Liver (tissue), 9 donors: ENCODE measurements around the gene COL7A1. TPM values are rescaled to one million over a fixed set of nuclear protein-coding genes. Genes with fewer than 3 reads are reported as not detected.

ENCODE experiments used
- DNase-seq: peaks from one replicate; pipeline ENCODE4 v3.0.0-alpha.2; 2017; ENCODE audit warnings: low spot score
- H3K27ac ChIP-seq, 2 donors: one replicate each; pipeline ENCODE4 v1.7.0; 2013; ENCODE audit warnings: inconsistent platforms in 2 of 2, low read length in 2 of 2, control low read depth in 1 of 2, low read depth in 1 of 2, mild to moderate bottlenecking in 1 of 2
- H3K27me3 ChIP-seq, 4 donors: one replicate each; pipeline versions ENCODE4 v1.6.1 to v1.7.0; 2013; ENCODE audit warnings: low read length in 3 of 4, inconsistent platforms in 1 of 4, mild to moderate bottlenecking in 1 of 4, moderate library complexity in 1 of 4; ENCODE audit not compliant: control insufficient read depth in 4 of 4, insufficient read depth in 4 of 4
- H3K36me3 ChIP-seq, 4 donors: one replicate each; pipeline versions ENCODE4 v1.6.1 to v1.7.0; 2013; ENCODE audit warnings: low read length in 3 of 4, mild to moderate bottlenecking in 3 of 4, low read depth in 1 of 4, moderate library complexity in 1 of 4; ENCODE audit not compliant: control insufficient read depth in 4 of 4, insufficient read depth in 3 of 4
- H3K4me1 ChIP-seq, 4 donors: one replicate each; pipeline versions ENCODE4 v1.6.1 to v1.7.0; 2013; ENCODE audit warnings: low read length in 3 of 4, mild to moderate bottlenecking in 3 of 4, moderate library complexity in 1 of 4; ENCODE audit not compliant: control insufficient read depth in 4 of 4, insufficient read depth in 4 of 4
- H3K4me3 ChIP-seq, 3 donors: one replicate each; pipeline versions ENCODE4 v1.6.1 to v1.7.0; 2013; ENCODE audit warnings: low read length in 3 of 3, control low read depth in 1 of 3, low read depth in 1 of 3, mild to moderate bottlenecking in 1 of 3
- H3K9ac ChIP-seq, 2 donors: one replicate each; pipeline ENCODE4 v1.7.0; 2013; ENCODE audit warnings: low read length in 2 of 2, mild to moderate bottlenecking in 2 of 2, moderate library complexity in 2 of 2, control low read depth in 1 of 2, low read depth in 1 of 2
- H3K9me3 ChIP-seq, 4 donors: one replicate each; pipeline versions ENCODE4 v1.6.1 to v1.7.0; 2013; ENCODE audit warnings: low read length in 3 of 4; ENCODE audit not compliant: control insufficient read depth in 4 of 4
- FOXA1 ChIP-seq: IDR thresholded peaks from 2 replicates; pipeline ENCODE4 v1.6.1; 2016; ENCODE audit warnings: antibody characterized with exemption
- GABPA ChIP-seq, 2 donors: IDR thresholded peaks in 1 of 2; conservative IDR thresholded peaks in 1 of 2; 2 replicates each; pipeline ENCODE4 v1.6.1; 2016; ENCODE audit warnings: antibody characterized with exemption in 2 of 2, mild to moderate bottlenecking in 1 of 2, moderate library complexity in 1 of 2
- HNF4A ChIP-seq, 2 donors: conservative IDR thresholded peaks; 2 replicates each; pipeline ENCODE4 v1.6.1; 2016; ENCODE audit warnings: antibody characterized with exemption in 2 of 2, mild to moderate bottlenecking in 2 of 2
- HNF4G ChIP-seq: IDR thresholded peaks from 2 replicates; pipeline ENCODE4 v1.6.1; 2016; ENCODE audit warnings: antibody characterized with exemption
- JUND ChIP-seq, 2 donors: IDR thresholded peaks; 2 replicates each; pipeline ENCODE4 v1.6.1; 2016; ENCODE audit warnings: antibody characterized with exemption in 2 of 2
- NR2F2 ChIP-seq: IDR thresholded peaks from 2 replicates; pipeline ENCODE4 v1.6.1; 2016; ENCODE audit warnings: antibody characterized with exemption
- RAD21 ChIP-seq, 2 donors: IDR thresholded peaks; 2 replicates each; pipeline ENCODE4 v1.6.1; 2016; ENCODE audit warnings: antibody characterized with exemption in 2 of 2, mild to moderate bottlenecking in 2 of 2
- RXRA ChIP-seq, 2 donors: IDR thresholded peaks; 2 replicates each; pipeline ENCODE4 v1.6.1; 2017 to 2018; ENCODE audit warnings: antibody characterized with exemption in 2 of 2, mild to moderate bottlenecking in 1 of 2
- SP1 ChIP-seq: IDR thresholded peaks from 2 replicates; pipeline ENCODE4 v1.6.1; 2018; ENCODE audit warnings: antibody characterized with exemption, mild to moderate bottlenecking
- YY1 ChIP-seq: IDR thresholded peaks from 2 replicates; pipeline ENCODE4 v1.6.1; 2016; ENCODE audit warnings: antibody characterized with exemption, mild to moderate bottlenecking
- WGBS: extraction: QIAGEN DNeasy Blood & Tissue Kit; methylation state at CpG from one replicate; pipeline ENCODE4 v1.1.7; 2013; 5-methylcytosine and 5-hydroxymethylcytosine counted together
- polyA plus RNA-seq, 2 donors: library from polyadenylated mRNA; stranded (reverse) in 1 of 2; unstranded in 1 of 2; fragments of 200-250 nt in 1 of 2; fragments of >200 nt in 1 of 2; fragmentation: Nextera tagmentation in 1 of 2; extraction: Ambion mirVana in 1 of 2; gene quantifications; one replicate each; pipeline versions ENCODE4 v1.2.1 to v1.2.3, GENCODE V29; 2013 to 2015
- total RNA-seq, 2 donors: library from RNA; depleted of rRNA; stranded (reverse); fragments of >200 nt; gene quantifications; one replicate each; pipeline ENCODE4 v1.2.3, GENCODE V29; 2014
- TF ChIP-seq, protein P1 (sequence below): IDR thresholded peaks from 2 replicates; pipeline ENCODE4 v1.6.1; 2016; ENCODE audit warnings: antibody characterized with exemption
- TF ChIP-seq, protein P2 (sequence below): IDR thresholded peaks from 2 replicates; pipeline ENCODE4 v1.6.1; 2016; ENCODE audit warnings: antibody characterized with exemption
- TF ChIP-seq, protein P3 (sequence below): fragments of 150-350 bp; IDR thresholded peaks from 2 replicates; pipeline ENCODE4 v1.5.1; 2017; ENCODE audit warnings: improper control_type of control experiment, low read depth, low read length; ENCODE audit not compliant: missing input control
- donor health status: healthy.
- donor health status: healthy.
- donor health status: healthy.
- donor health status: healthy.
- donor health status: healthy.

The COL7A1 gene
- total and polyA plus RNA-seq, 4 donors = 0.24 to 0.84 (median 0.40) TPM

DNA sequence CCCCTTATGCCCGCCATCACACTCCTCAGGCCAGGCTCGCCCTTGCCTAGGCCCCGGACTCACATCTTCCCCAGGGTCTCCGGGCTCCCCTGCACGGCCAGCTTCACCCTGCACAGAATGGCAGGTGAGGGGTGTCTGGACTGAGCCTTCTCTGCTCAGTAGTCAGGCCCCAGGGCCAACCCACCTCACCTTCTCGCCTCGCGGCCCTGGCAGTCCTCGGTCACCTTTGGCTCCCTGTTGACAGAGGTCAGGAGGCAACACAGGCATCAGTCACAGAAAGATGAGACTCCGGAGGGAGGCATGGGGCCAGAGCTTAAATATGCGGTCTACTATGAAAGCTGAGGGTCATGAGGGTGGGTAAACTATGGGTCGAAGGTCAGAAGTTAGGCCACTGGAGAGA is 23.2 kb downstream of the COL7A1 start:
- H3K9me3 ChIP-seq = no peaks in the 10 kb centered on the region
- no peaks in the 10 kb centered on the region for H3K27me3 ChIP-seq
- no peaks in the 10 kb centered on the region for H3K4me1 ChIP-seq
- DNase-seq = no peak
- H3K27ac ChIP-seq = no peak overlapping the region
- 87% methylated on average over 12 of the region's 12 CpGs for WGBS
- H3K9ac ChIP-seq = no peak overlapping the region
- H3K4me3 ChIP-seq = no peak overlapping the region
- no peaks in the 10 kb centered on the region for H3K36me3 ChIP-seq
- no peak for TF ChIP-seq RAD21 (IDR thresholded peaks at IDR 0.05)
- TF ChIP-seq, protein P1, sequence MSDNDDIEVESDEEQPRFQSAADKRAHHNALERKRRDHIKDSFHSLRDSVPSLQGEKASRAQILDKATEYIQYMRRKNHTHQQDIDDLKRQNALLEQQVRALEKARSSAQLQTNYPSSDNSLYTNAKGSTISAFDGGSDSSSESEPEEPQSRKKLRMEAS = no peak
- TF ChIP-seq YY1 = no peak
- TF ChIP-seq GABPA (IDR thresholded peaks at IDR 0.05 in 1 of 2, conservative IDR thresholded peaks at IDR 0.05 in 1 of 2) = no peak
- TF ChIP-seq, protein P2, sequence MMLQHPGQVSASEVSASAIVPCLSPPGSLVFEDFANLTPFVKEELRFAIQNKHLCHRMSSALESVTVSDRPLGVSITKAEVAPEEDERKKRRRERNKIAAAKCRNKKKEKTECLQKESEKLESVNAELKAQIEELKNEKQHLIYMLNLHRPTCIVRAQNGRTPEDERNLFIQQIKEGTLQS = no peak
- TF ChIP-seq NR2F2 = no peak
- TF ChIP-seq HNF4G = no peak
- no peak for TF ChIP-seq JUND (IDR thresholded peaks at IDR 0.05)
- no peak for TF ChIP-seq SP1

DNA sequence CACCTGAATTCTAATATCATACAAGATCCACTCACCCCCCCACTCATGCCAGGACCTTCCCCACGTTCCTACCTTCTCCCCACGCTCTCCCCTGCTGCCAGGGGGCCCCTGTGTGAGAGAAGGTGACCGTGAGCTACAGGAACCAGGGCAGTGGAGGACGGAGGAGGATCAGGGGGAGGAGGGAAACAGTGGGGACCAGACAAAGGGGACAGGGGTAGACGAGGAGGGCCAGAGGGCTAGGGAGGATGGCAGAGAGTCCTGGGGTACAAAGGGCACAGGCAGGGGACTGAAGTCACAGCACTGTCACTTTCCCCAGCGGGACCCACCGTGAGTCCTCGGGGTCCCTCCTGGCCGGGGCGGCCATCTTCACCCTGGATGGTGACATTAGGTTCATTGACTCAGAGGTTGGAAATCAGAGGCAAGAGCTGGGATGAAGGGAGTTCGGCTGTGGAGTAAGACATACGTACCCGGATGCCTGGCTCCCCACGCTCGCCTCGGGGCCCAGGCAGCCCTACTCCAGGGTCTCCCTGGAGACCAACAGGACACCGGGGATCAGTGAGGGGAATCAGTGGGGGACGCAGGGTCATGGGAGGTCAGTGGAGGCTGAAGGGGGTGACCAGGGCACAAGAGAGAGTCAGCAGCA is 25.2 kb downstream of the COL7A1 start:
- Histone ChIP-seq H3K36me3 (no peaks in the 10 kb centered on the region), H3K9ac (no peak overlapping the region)
- WGBS = 92% methylated on average over 18 of the region's 18 CpGs

DNA sequence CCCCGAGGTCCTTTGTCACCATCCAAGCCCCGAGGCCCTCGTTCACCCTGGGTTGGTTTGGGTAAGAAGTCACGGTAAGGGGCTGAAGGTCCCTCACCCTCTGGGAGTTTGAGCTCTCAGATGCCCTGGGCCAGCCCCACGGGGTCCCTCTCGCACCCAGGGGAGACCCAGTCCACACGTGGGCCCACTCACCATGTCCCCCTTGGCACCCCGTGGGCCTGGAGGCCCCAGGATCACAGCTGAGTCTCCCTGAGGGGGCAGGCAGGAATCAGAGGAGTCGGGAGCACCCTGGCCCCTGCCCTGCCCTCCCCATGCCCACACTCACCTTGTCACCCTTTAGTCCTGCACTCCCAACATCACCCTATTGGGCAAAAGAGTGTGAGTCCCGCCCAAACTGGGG is 25.7 kb downstream of the COL7A1 start:
- no peaks in the 10 kb centered on the region for H3K9me3 ChIP-seq
- DNase-seq = no peak
- no peak overlapping the region for H3K27ac ChIP-seq
- H3K27me3 ChIP-seq = no peaks in the 10 kb centered on the region
- no peak overlapping the region for H3K9ac ChIP-seq
- TF ChIP-seq GABPA (IDR thresholded peaks at IDR 0.05 in 1 of 2, conservative IDR thresholded peaks at IDR 0.05 in 1 of 2) = no peak
- TF ChIP-seq HNF4G = no peak
- TF ChIP-seq FOXA1 = no peak
- TF ChIP-seq, protein P2 = no peak
- TF ChIP-seq RXRA (IDR thresholded peaks at IDR 0.05) = no peak
- TF ChIP-seq YY1 = no peak
- TF ChIP-seq, protein P1 = no peak
- TF ChIP-seq, protein P3, sequence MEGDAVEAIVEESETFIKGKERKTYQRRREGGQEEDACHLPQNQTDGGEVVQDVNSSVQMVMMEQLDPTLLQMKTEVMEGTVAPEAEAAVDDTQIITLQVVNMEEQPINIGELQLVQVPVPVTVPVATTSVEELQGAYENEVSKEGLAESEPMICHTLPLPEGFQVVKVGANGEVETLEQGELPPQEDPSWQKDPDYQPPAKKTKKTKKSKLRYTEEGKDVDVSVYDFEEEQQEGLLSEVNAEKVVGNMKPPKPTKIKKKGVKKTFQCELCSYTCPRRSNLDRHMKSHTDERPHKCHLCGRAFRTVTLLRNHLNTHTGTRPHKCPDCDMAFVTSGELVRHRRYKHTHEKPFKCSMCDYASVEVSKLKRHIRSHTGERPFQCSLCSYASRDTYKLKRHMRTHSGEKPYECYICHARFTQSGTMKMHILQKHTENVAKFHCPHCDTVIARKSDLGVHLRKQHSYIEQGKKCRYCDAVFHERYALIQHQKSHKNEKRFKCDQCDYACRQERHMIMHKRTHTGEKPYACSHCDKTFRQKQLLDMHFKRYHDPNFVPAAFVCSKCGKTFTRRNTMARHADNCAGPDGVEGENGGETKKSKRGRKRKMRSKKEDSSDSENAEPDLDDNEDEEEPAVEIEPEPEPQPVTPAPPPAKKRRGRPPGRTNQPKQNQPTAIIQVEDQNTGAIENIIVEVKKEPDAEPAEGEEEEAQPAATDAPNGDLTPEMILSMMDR = no peak
- no peak overlapping the region for H3K4me3 ChIP-seq
- H3K36me3 ChIP-seq = no peaks in the 10 kb centered on the region
- no peaks in the 10 kb centered on the region for H3K4me1 ChIP-seq
- WGBS = 92% methylated on average over 10 of the region's 10 CpGs

More for the DNA sequence above, 25.2 kb downstream of the COL7A1 start:
- Histone ChIP-seq H3K9me3 (no peaks in the 10 kb centered on the region), H3K4me3 (no peak overlapping the region), H3K4me1 (no peaks in the 10 kb centered on the region), H3K27me3 (no peaks in the 10 kb centered on the region), H3K27ac (no peak overlapping the region)
- TF ChIP-seq, protein P1 = no peak
- no peak for TF ChIP-seq JUND (IDR thresholded peaks at IDR 0.05)
- TF ChIP-seq SP1 = no peak
- TF ChIP-seq GABPA (IDR thresholded peaks at IDR 0.05 in 1 of 2, conservative IDR thresholded peaks at IDR 0.05 in 1 of 2) = no peak
- TF ChIP-seq HNF4A (conservative IDR thresholded peaks at IDR 0.05) = no peak
- no peak for DNase-seq
